ENCODE measurements around the gene GLI1. TPM values are rescaled to one million over a fixed set of nuclear protein-coding genes. Genes with fewer than 3 reads are reported as not detected.

Gene GLI1
- total RNA-seq, 1 experiment from 2014 or later, result 6.4 TPM

DNA sequence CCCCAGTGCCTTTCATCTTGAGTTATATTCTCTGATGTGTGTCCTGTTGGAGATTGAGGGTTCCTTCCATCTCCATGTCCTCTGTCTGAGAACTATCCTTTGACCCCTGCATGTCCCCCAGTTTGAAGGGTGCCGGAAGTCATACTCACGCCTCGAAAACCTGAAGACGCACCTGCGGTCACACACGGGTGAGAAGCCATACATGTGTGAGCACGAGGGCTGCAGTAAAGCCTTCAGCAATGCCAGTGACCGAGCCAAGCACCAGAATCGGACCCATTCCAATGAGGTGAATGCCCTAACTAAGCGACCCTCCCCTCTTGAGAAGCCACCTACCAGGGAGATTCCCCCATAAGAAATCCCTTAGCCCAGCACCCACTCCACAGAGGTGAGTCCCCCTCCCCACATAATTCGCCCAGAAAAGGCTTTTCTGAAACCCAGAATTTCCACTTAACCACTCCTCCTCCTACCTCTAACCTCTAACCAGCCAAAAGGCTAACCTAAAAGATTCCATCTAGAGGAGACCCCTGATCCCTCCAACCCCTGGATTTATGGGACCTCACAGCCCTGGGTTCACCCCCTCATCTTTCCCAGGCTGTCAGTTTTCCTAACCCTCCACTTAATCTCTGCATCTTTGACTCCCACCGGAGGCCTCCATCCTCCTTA is 7.8 kb downstream of the GLI1 start:
- Histone ChIP-seq H3K4me1 (ENCODE audit: control insufficient read depth in 1 of 2, insufficient read depth in 2 of 2, low read length in 2 of 2) (peaks cover 0 to 9% of the 10 kb centered on the region in 2 experiments; a peak in 3 of 4 replicates), H2AFZ (ENCODE audit: low read depth, low read length, poor library complexity, severe bottlenecking) (no peak overlapping the region), H3K27ac (ENCODE audit: low read depth, low read length) (no peak overlapping the region), H3K4me3 (replicated peaks in 1 of 2; ENCODE audit: low read depth in 1 of 2, low read length in 2 of 2) (no peak overlapping the region), H3K27me3 (ENCODE audit: insufficient read depth, low read length) (peaks cover 24% of the 10 kb centered on the region), H3K36me3 (ENCODE audit: control insufficient read depth in 1 of 2, insufficient read depth in 2 of 2, low read length in 2 of 2) (no peaks in the 10 kb centered on the region), H4K20me1 (ENCODE audit: insufficient read depth) (no peaks in the 10 kb centered on the region), H3K9ac (ENCODE audit: low read length) (no peak overlapping the region), H3K79me2 (ENCODE audit: insufficient read depth, low read length) (no peaks in the 10 kb centered on the region), H3K9me2 (ENCODE audit: insufficient read depth) (no peaks in the 10 kb centered on the region), H3K9me3 (ENCODE audit: control insufficient read depth in 1 of 2, insufficient read depth in 1 of 2, low read depth in 1 of 2, low read length in 2 of 2) (no peaks in the 10 kb centered on the region), H3K4me2 (ENCODE audit: low read length) (no peak overlapping the region)
- RAD21 ChIA-PET (ENCODE audit: low non-redundant PET in 1 of 2, low total read pairs in 2 of 2, uncharacterized antibody in 2 of 2, unreplicated experiment in 2 of 2), result no interaction called here
- no peak for DNase-seq (ENCODE audit: low read depth, low spot score)
- TF ChIP-seq, protein P1, sequence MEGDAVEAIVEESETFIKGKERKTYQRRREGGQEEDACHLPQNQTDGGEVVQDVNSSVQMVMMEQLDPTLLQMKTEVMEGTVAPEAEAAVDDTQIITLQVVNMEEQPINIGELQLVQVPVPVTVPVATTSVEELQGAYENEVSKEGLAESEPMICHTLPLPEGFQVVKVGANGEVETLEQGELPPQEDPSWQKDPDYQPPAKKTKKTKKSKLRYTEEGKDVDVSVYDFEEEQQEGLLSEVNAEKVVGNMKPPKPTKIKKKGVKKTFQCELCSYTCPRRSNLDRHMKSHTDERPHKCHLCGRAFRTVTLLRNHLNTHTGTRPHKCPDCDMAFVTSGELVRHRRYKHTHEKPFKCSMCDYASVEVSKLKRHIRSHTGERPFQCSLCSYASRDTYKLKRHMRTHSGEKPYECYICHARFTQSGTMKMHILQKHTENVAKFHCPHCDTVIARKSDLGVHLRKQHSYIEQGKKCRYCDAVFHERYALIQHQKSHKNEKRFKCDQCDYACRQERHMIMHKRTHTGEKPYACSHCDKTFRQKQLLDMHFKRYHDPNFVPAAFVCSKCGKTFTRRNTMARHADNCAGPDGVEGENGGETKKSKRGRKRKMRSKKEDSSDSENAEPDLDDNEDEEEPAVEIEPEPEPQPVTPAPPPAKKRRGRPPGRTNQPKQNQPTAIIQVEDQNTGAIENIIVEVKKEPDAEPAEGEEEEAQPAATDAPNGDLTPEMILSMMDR (IDR thresholded peaks at IDR 0.05 in 2 of 3, conservative IDR thresholded peaks at IDR 0.05 in 1 of 3; ENCODE audit: borderline replicate concordance in 1 of 3, insufficient read depth in 1 of 3, low read depth in 2 of 3, low read length in 2 of 3), result no peak
- TF ChIP-seq EZH2 (IDR thresholded peaks at IDR 0.05) (no peak), EGR1 (IDR thresholded peaks at IDR 0.05; ENCODE audit: low read depth) (no peak), ELF1 (IDR thresholded peaks at IDR 0.05; ENCODE audit: borderline replicate concordance, low read depth) (no peak), SRF (IDR thresholded peaks at IDR 0.05; ENCODE audit: low read depth) (no peak), SP1 (IDR thresholded peaks at IDR 0.05; ENCODE audit: low read depth) (no peak), ZNF274 (IDR thresholded peaks at IDR 0.05; ENCODE audit: low read depth, low read length) (no peak), RAD21 (IDR thresholded peaks at IDR 0.05; ENCODE audit: low read depth) (no peak), ZFX (IDR thresholded peaks at IDR 0.05) (no peak)
- TF ChIP-seq, protein P2, sequence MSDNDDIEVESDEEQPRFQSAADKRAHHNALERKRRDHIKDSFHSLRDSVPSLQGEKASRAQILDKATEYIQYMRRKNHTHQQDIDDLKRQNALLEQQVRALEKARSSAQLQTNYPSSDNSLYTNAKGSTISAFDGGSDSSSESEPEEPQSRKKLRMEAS (IDR thresholded peaks at IDR 0.05), result no peak
- TF ChIP-seq, protein P3, sequence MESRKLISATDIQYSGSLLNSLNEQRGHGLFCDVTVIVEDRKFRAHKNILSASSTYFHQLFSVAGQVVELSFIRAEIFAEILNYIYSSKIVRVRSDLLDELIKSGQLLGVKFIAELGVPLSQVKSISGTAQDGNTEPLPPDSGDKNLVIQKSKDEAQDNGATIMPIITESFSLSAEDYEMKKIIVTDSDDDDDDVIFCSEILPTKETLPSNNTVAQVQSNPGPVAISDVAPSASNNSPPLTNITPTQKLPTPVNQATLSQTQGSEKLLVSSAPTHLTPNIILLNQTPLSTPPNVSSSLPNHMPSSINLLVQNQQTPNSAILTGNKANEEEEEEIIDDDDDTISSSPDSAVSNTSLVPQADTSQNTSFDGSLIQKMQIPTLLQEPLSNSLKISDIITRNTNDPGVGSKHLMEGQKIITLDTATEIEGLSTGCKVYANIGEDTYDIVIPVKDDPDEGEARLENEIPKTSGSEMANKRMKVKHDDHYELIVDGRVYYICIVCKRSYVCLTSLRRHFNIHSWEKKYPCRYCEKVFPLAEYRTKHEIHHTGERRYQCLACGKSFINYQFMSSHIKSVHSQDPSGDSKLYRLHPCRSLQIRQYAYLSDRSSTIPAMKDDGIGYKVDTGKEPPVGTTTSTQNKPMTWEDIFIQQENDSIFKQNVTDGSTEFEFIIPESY (IDR thresholded peaks at IDR 0.05; ENCODE audit: extremely low read depth, insufficient replicate concordance, low read length), result no peak
- no TSS peak for BruUV-seq (replicated peaks)
- intact Hi-C loops (cut with micrococcal nuclease), result no loop called here
- CTCF ChIA-PET, result no interaction called here
- POLR2A ChIA-PET, result no interaction called here
- no peak for ATAC-seq

All from HCT116 (cell line).